BE2C (cell line): Measurements from ENCODE around the gene VCPKMT.

Source experiments
- DNase-seq: peaks from one replicate; pipeline ENCODE4 v3.0.0-alpha.2; 2020
- H3K27me3 ChIP-seq: fragments of 250-450 bp; sonication (Bioruptor Pico); 2 replicates; pipeline ENCODE4 v1.5.1; 2020; ENCODE audit warnings: mild to moderate bottlenecking
- H3K36me3 ChIP-seq: fragments of 250-450 bp; sonication (Bioruptor Pico); 2 replicates; pipeline ENCODE4 v1.5.1; 2020; ENCODE audit warnings: mild to moderate bottlenecking
- H3K4me1 ChIP-seq: fragments of 250-450 bp; sonication (Bioruptor Pico); 2 replicates; pipeline ENCODE4 v1.5.1; 2020
- H3K4me3 ChIP-seq: 2 replicates; pipeline ENCODE4 v1.5.1; 2011; ENCODE audit warnings: low read depth, low read length
- H3K9me3 ChIP-seq: fragments of 250-450 bp; sonication (Bioruptor Pico); 2 replicates; pipeline ENCODE4 v1.5.1; 2020
- TF ChIP-seq, protein P1 (sequence below): IDR thresholded peaks from 2 replicates; pipeline ENCODE4 v1.5.1; 2012; ENCODE audit warnings: mild to moderate bottlenecking, low read depth, low read length

Gene VCPKMT

DNA sequence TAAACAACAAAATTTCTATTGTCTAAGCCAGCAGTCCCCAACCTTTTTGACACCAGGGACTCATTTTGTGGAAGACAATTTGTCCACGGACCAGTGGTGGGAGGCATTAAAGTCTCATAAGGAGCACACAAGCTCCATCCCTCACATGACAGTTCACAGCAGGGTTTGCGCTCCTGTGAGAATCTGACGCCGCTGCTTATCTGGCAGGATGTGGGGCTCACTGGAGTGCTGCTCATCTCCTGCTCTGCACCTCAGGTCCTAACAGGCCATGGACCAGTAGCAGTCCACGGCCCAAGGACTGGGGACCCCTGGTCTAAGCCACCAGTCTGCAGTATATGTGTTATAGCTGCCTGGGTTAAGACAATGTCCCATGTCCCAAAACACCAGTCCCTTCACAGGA lies 27.2 kb downstream of the VCPKMT start:
- Histone ChIP-seq H3K4me3 (no peak overlapping the region), H3K9me3 (no peaks in the 10 kb centered on the region), H3K4me1 (peaks cover 16% of the 10 kb centered on the region)

DNA sequence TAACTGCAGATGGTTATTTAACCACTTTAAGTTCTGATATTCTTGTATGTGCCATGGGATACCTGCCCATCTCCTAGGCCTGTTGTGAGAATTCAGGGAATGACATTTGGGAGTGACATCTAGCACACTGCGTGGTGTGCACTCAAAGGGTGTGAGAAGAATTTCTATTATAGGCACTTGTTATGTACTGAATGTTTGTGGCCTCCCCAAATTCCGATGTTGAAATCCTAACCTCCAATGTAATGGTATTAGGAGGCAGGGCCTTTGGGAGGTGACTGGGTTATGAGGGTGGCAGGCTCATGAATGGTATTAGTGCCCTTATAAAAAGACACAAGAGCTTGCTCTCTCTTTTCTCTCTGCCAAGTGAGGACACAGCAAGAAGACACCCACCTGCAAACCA lies 27.6 kb downstream of the VCPKMT start:
- Histone ChIP-seq H3K4me3 (no peak overlapping the region), H3K27me3 (no peaks in the 10 kb centered on the region), H3K9me3 (no peaks in the 10 kb centered on the region), H3K36me3 (no peaks in the 10 kb centered on the region), H3K4me1 (peaks cover 16% of the 10 kb centered on the region)
- TF ChIP-seq, protein P1, sequence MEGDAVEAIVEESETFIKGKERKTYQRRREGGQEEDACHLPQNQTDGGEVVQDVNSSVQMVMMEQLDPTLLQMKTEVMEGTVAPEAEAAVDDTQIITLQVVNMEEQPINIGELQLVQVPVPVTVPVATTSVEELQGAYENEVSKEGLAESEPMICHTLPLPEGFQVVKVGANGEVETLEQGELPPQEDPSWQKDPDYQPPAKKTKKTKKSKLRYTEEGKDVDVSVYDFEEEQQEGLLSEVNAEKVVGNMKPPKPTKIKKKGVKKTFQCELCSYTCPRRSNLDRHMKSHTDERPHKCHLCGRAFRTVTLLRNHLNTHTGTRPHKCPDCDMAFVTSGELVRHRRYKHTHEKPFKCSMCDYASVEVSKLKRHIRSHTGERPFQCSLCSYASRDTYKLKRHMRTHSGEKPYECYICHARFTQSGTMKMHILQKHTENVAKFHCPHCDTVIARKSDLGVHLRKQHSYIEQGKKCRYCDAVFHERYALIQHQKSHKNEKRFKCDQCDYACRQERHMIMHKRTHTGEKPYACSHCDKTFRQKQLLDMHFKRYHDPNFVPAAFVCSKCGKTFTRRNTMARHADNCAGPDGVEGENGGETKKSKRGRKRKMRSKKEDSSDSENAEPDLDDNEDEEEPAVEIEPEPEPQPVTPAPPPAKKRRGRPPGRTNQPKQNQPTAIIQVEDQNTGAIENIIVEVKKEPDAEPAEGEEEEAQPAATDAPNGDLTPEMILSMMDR: no peak
- DNase-seq: no peak

More for the DNA sequence above, 27.2 kb downstream of the VCPKMT start:
- TF ChIP-seq, protein P1: no peak
- no peaks in the 10 kb centered on the region for H3K36me3 ChIP-seq
- no peak for DNase-seq
- H3K27me3 ChIP-seq: no peaks in the 10 kb centered on the region

DNA sequence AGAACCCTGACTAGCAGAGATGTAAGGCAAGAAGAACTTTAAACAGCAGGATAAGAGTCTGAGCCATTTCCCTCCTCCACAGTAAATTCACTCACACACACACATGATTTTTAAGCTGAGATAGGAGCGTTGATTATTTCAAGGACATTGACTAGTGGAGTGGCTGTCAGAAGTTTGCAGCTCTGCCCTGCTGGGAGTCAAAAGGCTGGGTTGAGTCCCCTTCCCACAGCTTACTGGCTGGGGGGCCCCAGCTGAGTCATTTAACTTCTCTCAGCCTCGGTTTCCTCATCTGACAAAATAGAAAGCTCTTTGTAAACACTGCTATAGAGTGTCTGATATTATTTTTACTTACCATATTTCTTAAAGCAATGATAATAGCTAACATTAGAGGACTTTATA lies 28.3 kb downstream of the VCPKMT start:
- Histone ChIP-seq H3K4me3 (no peak overlapping the region), H3K36me3 (no peaks in the 10 kb centered on the region), H3K27me3 (no peaks in the 10 kb centered on the region), H3K9me3 (no peaks in the 10 kb centered on the region), H3K4me1 (peaks cover 16% of the 10 kb centered on the region)
- TF ChIP-seq, protein P1: no peak
- DNase-seq: no peak

DNA sequence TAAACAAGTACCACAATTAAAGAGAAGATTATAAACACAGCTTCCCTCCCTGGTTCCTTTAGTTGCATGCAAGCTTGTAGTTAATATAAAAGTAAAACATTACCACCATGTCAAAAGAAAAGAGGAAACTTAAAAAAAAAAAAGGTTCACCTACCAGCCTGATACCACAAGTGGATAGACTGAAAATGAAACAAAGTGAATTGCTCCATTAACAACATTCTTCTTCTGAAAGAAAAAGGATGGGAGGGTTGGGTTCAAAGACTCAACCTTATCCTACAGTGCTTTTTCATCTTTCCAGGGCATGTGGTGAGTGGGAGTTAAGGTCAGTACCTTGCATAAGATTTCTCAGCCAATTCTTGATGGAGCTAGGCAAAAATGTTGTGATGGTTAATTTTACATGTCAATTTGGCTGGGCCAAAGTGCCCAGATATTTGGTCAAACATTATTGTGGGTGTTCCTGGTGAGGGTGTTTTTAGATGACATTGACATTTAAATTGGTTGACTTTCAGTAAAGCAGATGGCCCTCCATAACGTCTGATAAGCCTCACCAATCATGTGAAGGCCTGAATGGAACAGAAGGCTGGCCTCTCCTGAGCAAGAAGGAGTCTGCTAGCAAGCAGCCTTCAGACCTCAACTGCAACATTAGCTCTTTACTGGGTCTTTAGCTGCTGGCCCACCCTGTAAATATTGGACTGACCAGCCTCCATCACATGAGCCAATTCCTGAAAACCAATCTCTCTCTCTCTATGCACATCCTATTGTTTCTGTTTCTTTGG lies 28.8 kb downstream of the VCPKMT start:
- Histone ChIP-seq H3K4me1 (peaks cover 15% of the 10 kb centered on the region), H3K36me3 (no peaks in the 10 kb centered on the region), H3K27me3 (no peaks in the 10 kb centered on the region), H3K4me3 (no peak overlapping the region), H3K9me3 (no peaks in the 10 kb centered on the region)
- peak; percentile 27 for DNase-seq
- TF ChIP-seq, protein P1: no peak

DNA sequence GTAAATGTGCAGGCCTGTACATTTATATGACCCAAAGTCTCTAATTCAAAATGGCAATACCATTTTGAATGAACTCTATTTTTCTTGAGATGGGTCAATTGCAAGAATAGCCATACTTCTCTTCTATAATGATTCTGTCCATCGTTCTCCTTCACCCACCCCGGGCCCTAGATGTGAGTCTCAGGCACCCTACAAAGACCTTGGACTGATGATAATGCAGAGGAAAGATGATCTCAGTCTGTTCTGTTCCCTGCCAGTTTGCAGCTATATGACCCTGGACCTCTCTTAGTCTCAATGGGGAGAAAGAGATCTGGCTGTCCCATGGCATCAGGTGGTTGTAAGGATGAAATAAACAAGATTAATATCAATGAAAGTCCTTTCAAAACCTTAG lies 30.1 kb downstream of the VCPKMT start:
- Histone ChIP-seq H3K4me3 (no peak overlapping the region), H3K9me3 (no peaks in the 10 kb centered on the region), H3K36me3 (no peaks in the 10 kb centered on the region), H3K27me3 (no peaks in the 10 kb centered on the region), H3K4me1 (peaks cover 8% of the 10 kb centered on the region)
- TF ChIP-seq, protein P1: no peak
- no peak for DNase-seq

DNA sequence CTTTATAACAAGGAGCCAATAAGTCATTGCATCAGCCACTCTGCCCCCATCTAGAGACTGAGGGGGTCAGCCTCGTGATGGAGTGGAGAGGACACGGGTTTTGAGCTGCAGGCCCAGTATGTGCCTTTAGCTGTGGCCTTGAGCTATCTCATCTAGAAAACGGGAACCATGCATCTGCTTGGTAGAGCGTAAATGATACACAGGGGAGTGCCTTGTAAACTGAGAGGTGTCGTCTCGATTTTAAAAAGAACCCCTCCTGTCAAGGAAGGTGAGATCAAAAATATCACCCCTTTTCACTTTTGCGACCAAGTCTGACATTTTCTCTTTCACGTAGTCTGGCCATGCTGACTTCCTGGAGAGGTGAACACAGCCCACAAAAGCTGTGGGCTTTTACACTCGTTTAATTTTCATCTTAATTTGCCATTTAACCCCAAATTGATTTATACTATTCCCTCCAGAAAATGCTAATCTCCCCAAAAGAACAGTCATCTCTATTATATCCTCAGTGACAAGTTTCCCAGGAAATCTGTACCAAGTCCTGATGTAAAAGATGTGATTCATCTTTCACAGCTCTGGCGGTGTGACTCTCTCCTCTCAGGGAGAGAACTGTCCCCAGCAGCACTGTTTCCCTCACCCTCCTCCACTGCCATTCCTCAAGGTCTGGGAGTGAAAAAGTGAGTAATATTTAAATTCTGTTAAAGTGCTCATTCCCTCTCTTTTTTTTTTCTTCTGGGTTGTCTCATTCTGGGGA lies 30.6 kb downstream of the VCPKMT start:
- no peaks in the 10 kb centered on the region for H3K9me3 ChIP-seq
- no peak for DNase-seq
- H3K4me1 ChIP-seq: peaks cover 8% of the 10 kb centered on the region
- H3K27me3 ChIP-seq: no peaks in the 10 kb centered on the region
- TF ChIP-seq, protein P1: no peak
- H3K4me3 ChIP-seq: no peak overlapping the region
- no peaks in the 10 kb centered on the region for H3K36me3 ChIP-seq
